ENCODE data around the gene ARID2.
A peak's percentile ranks its signal among the peaks of the same experiment; 100 is the strongest.

ARID2 gene

DNA sequence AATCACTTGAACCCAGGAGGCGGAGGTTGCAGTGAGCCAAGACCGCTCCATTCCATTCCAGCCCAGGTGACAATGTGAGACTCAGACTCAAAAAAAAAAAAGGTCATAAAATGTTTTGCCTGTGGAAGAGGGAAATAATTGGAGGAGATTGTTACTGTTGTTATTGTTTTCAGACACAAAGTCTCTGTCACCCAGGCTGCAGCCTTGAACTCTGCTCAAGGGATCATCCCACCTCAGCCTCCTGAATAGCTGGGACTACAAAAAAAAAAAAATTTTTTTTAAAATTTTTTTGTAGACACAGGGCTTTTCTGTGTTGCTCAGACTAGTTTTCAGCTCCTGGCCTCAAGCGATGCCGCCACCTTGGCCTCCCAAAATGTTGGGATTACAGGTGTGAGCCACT, 33.9 kb downstream of the ARID2 start:
- no peak for DNase-seq (ENCODE audit: low read depth, low spot score)

DNA sequence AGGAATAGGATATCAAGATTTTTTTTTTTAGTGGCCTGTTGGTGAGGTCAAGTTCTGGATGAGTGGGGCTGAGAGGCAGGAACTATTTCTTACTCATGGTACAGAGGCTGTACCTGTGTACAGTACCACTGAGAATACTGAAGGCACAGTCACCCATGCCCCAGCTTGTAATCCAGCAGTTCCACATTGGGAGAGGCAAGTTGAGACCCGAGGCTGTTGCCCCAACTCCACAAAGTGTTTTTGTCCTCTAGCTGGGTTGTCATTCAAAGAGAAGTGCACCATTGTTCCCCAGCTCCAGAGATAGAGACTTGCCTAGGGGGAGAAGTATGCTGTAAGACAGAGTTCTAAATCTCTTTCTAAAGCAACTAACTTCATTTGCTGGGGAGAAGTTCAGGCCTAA, 38.7 kb downstream of the ARID2 start:
- DNase-seq (ENCODE audit: low read depth, low spot score): no peak

- no peak for DNase-seq (ENCODE audit: low read depth, low spot score)
These were observed 44.2 kb downstream of the ARID2 start for GRCh38 chr12:45773747-45774146.

DNA sequence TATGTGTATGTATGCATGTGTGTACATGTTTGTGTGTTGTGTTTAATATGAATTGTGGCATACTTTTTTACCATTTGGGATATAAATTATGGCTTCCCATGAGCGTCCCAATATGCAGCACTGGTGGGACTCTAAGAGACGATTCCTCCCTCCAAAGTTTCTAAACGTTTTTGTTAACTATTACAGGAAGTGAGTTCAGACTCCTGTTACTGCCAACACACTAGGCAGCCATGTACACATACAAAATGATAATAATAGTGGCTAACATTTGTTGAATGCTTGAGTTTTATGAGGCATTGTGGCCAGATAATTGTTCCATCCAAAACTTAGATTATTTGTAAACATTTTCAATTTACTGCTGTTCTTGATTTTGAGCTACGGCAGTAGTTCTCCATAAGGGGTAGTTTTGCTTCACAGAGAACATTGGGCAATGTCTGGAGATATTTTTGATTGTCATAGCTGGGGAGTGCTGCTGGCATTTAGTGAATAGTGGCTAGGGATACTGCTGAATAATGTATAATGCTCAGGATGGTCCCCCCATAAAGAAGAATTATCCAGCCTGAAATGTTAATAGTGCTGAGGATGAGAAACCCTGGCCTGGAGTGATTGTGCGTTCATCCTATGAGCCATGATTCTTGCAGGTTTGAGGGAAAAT, 45.1 kb downstream of the ARID2 start:
- DNase-seq (ENCODE audit: low read depth, low spot score): no peak

- no peak for DNase-seq (ENCODE audit: low read depth, low spot score)
These were observed 46.0 kb downstream of the ARID2 start for GRCh38 chr12:45775465-45775864.

GRCh38 chr12:45775964-45776363, 46.5 kb downstream of the ARID2 start:
- DNase-seq (ENCODE audit: low read depth, low spot score): no peak

DNA sequence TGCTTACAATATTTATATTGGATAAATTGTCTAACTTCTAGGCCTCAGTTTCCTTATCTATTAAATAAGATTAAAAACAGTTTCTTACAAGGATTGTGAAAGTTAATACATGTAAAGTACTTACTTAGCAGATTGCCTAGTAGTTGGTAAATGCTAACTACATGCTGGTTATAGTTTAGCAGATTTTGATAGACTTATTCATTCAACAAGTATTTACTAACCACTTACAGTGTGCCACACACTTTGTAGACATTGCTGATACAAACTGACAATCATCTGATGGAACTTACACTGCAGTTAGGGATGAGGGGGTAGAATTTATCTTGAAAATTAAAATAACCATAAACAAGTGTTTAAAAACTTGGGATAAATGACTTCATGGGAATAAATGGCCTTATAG, 50.4 kb downstream of the ARID2 start:
- DNase-seq (ENCODE audit: low read depth, low spot score): no peak

DNA sequence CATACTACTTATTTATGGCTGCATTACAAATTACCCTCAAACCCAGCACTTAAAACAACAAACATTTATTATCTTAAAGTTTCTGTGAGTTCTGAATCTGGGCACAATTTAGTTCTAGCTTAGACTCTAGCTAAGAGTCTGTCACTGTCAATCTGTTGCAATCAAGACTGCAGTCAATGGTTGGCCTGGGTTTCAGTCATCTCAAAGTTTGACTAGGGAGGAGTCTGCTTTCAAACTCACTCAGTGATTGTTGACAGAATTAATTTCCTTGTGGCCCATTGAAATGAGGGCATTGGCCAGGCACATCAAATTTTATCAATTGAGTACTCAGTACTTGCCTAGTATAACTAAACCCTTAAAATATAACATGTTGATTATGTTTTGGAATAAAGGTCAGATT, 51.6 kb downstream of the ARID2 start:
- no peak for DNase-seq (ENCODE audit: low read depth, low spot score)

DNA sequence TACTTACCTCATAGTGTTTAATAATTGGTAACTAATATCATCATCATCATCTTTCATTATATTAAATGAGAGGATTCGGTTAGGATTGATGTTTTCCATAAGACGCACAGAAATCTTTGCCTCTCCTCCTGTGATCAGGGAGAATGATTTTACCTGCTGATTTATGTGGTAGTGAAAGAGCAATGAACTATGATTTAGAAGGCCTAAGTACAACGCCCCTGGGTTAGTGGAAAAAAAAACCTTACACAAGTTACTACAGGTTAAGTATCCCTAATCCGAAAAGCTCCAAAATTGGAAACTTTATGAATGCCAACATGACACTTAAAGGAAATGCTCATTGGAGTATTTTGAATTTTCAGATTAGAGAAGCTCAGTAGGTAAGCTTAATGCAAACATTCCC, 55.8 kb downstream of the ARID2 start:
- DNase-seq (ENCODE audit: low read depth, low spot score): no peak

DNA sequence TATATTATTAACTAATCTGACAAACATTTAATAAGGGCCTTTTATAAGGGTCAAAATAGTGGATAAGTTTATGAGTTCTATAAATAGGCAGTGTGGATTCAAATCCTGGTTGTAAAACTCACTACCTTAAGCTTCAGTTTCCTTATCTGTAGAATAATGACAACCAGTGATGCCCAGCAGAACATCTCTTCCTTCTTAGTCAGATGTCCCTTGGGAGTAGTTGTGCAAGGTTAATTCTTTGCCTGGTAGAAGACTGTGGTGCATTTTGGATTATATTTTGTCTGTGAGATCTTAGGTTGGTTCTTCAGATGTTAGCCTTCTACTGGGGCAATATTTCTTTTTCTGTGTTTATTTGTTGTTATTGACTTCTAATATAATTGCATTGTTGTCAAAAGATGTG, 59.5 kb downstream of the ARID2 start:
- DNase-seq (ENCODE audit: low read depth, low spot score): peak; percentile 12

DNA sequence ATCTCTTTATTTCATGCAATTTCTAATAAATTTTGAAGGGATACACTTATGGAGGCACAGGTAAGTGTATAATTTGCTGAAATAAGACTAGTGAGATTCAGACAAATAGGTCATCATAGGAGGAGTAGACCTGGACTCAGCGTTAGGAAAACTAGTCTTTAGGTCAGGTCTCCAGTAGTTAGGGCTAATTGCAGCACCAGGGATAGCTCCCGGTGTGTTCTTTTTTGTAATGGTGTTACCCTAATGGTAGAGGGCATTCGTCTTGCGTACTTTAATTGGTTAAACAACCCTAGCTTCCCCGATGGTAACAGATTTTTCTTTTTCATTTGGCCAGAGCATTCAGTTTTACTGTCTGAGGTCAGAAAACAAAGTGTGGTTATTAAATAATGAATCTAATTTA, 64.9 kb downstream of the ARID2 start:
- no peak for DNase-seq (ENCODE audit: low read depth, low spot score)

DNA sequence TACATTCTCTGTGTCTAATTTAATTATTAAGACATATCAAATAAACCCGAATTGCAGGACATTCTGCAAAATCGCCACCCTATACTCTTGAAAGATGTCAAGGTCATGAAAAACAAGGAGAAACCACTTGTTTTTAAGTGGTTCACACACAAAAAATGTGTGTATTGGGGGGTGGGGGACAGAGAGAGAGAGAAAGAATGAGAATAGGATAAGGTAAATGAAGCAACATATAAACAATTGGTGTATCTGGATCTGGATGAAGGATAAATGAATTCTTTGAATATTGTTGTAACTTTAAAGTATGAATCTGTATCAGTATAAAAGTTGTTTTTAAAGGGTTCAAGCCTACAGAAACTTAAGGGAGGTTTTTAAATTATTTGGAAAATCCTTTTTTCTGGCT, 72.1 kb downstream of the ARID2 start:
- no peak for DNase-seq (ENCODE audit: low read depth, low spot score)

DNA sequence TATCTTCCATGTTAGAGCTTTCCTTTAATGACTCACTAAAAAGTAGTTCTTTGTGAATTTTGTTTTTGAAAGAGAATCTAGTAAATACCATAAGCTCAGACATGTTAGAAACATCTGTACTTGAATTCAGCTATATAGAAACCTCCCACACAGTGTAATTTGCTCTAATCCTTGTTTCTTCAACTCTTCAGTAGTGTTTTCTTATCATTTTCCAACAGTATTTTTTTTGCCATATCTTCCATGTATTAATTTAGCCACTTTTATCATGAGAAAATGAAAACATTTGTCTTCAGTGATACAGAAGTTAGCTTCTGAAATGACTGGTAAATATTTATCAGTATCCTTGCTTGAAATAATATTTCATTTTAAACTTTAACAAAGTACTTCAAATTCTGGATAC, 73.6 kb downstream of the ARID2 start:
- DNase-seq (ENCODE audit: low read depth, low spot score): no peak

DNA sequence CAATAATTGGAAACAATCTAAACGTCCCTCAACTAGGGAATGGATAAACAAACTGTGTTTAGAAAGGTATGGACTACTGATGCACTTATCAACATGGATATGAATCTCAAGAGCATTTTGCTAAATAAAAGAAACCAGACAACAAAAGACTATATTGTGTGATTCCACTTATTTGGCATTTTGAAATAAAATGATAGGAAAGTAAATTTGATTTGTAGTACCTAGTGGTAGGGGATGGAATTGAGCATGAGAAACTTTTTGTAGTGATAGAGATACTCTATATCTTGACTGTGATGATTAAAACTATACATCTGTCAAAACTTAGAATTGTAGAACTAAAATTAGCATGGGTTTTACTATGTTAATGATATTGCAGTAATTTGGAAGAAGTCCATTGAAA, 87.1 kb downstream of the ARID2 start:
- DNase-seq (ENCODE audit: low read depth, low spot score): no peak

- DNase-seq (ENCODE audit: low read depth, low spot score): no peak
These were observed 98.5 kb downstream of the ARID2 start for GRCh38 chr12:45827974-45828373.

DNA sequence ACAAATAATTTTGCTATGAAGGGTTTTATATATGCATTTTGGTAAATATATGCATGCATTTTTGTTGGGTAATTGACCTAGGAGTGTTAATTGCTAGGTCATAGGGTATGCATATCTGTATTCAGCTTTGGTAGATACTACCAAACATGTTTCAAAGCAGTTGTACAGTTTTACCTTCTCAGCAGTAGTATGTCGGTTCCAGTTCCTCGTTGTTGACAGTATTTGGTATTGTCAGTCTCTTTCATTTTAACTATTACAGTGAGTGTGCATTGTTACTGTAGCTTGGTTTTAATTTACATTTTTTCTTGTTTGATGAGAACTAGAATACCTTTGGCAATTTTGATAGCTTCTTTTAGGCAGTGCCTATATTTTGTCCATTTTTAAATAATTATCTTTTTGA, 98.9 kb downstream of the ARID2 start:
- DNase-seq (ENCODE audit: low read depth, low spot score): no peak

DNA sequence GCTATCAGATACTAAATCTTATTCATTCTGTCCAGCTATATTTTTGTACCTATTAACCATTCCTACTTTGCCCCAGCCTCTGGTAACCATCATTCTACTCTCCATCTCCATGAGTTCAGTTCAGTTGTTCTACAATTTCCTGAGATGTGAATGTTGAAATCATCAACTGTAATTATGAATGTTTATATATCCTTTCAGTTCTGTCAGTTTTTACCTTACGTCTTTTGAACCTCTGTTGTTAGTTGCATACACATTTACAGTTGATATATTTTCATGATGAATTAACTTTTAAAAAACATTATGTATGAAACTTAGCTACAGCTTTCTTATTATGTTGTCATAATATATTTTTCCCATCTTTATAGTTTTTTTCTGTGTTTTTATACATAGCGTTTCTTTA, 102.1 kb downstream of the ARID2 start:
- no peak for DNase-seq (ENCODE audit: low read depth, low spot score)

DNA sequence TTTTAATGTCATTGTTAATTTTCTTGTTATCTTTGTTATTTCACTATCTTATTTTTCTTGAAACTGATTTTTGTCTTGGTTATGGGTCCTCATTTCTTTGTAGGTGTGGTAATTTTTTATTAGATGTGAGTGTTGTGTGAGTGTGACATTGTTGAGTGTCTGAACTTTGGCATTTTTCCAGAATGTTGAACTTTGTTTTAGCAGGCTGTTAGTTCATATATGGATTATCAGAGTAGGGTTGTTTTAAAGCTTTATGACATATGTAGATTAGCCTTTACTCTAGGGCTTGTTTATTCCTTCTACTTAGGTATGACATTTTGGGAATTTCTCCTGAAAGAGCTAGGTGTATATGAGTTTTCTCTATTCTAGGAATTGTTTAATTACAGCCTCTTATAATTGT, 103.9 kb downstream of the ARID2 start:
- no peak for DNase-seq (ENCODE audit: low read depth, low spot score)

GRCh38 chr12:45834809-45835208, 105.3 kb downstream of the ARID2 start:
- no peak for DNase-seq (ENCODE audit: low read depth, low spot score)

DNA sequence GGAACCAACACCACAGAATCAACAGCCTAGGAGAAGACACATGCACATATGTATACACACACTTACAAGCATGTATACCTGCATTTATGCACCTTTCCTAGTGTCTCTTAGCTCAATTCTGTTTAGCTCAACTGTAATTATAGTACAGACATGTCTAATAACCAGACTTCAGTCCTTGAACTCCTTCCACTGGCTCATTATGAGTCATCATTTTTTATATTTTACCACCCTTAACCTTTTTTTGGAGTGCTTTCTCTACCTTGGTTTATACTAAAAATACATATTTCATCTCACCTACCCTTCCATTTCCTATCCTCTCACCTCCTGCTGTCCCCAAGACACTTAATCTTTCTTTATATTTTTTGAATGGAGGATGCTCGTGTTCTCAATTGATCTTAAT, 110.4 kb downstream of the ARID2 start:
- DNase-seq (ENCODE audit: low read depth, low spot score): no peak

- DNase-seq (ENCODE audit: low read depth, low spot score): no peak
These were observed 119.8 kb downstream of the ARID2 start for GRCh38 chr12:45849289-45849688.

DNA sequence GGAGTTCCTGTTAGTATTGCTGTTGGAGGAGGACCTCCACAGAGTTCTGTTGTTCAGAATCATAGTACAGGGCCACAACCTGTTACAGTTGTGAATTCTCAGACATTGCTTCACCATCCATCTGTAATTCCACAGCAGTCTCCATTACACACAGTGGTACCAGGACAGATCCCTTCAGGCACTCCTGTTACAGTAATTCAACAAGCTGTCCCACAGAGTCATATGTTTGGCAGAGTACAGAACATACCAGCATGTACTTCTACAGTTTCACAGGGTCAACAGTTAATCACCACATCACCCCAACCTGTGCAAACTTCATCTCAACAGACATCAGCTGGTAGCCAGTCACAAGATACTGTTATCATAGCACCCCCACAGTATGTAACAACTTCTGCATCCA, 120.8 kb downstream of the ARID2 start:
- no peak for DNase-seq (ENCODE audit: low read depth, low spot score)

GRCh38 chr12:45852508-45852907, 123.0 kb downstream of the ARID2 start:
- DNase-seq (ENCODE audit: low read depth, low spot score): no peak

DNA sequence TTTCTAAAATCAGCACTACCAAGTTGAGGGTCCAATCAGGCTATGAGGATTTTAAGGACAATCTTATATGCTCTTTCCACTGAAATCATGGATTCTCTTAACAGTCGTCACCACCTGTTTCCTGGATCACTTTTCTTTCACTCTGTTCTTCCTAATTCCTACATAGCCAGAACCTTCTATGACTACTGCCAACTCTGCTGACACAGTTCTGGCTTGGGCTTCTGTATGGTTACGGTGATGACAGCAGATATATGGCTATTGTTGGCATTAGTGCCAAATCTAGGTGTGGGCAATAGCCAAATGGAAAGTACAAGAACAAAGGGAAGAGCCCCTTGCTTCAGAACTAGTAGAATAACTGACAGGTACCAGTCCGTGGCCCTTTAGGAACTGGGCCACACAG, 124.0 kb downstream of the ARID2 start:
- DNase-seq (ENCODE audit: low read depth, low spot score): no peak

Data from smooth muscle cell of the brain vasculature (primary cell).